Stimulated activated CD8-positive, alpha-beta memory T cell treated with anti-CD3 and anti-CD28 coated beads, Interleukin-12 subunit alpha, Interleukin-12 subunit beta, amount 100 ng/mL, for 24 hours (primary cell): Measurements from ENCODE around the gene KLHDC10.
"Not testable (repeated sequence)": the region's sequence is repeated elsewhere in the genome, so short reads cannot be mapped to it uniquely, and the experiment has no call there.

Source experiments
- DNase-seq: peaks from one replicate; pipeline ENCODE4 v3.0.0-alpha.2; 2020; ENCODE audit errors: extremely low read depth

Gene KLHDC10

GRCh38 chr7:130118294-130118693 is 48.0 kb downstream of the KLHDC10 start:
- DNase-seq, result no peak

- DNase-seq, result no peak
These were observed 48.5 kb downstream of the KLHDC10 start for GRCh38 chr7:130118801-130119200.

GRCh38 chr7:130123501-130123900 is 53.2 kb downstream of the KLHDC10 start:
- no peak for DNase-seq

- DNase-seq, result no peak
These were observed 54.4 kb downstream of the KLHDC10 start for GRCh38 chr7:130124711-130125110.

- not testable (repeated sequence) for DNase-seq
These were observed 56.5 kb downstream of the KLHDC10 start for GRCh38 chr7:130126840-130127239.

GRCh38 chr7:130127404-130127803 is 57.1 kb downstream of the KLHDC10 start:
- DNase-seq, result no peak

- DNase-seq, result no peak
These were observed 57.5 kb downstream of the KLHDC10 start for GRCh38 chr7:130127821-130128317.

- DNase-seq, result no peak
These were observed 58.7 kb downstream of the KLHDC10 start for GRCh38 chr7:130129011-130129411.

- no peak for DNase-seq
These were observed 61.0 kb downstream of the KLHDC10 start for GRCh38 chr7:130131191-130131834.

- DNase-seq, result no peak
These were observed 61.9 kb downstream of the KLHDC10 start for GRCh38 chr7:130131964-130132875.

- DNase-seq, result no peak
These were observed 62.9 kb downstream of the KLHDC10 start for GRCh38 chr7:130133029-130133782.

GRCh38 chr7:130134106-130134636 is 63.8 kb downstream of the KLHDC10 start:
- DNase-seq, result no peak

- DNase-seq, result no peak
These were observed 64.4 kb downstream of the KLHDC10 start for GRCh38 chr7:130134726-130135125.

GRCh38 chr7:130135208-130136205 is 65.2 kb downstream of the KLHDC10 start:
- DNase-seq, result no peak

GRCh38 chr7:130136579-130137167 is 66.3 kb downstream of the KLHDC10 start:
- no peak for DNase-seq

GRCh38 chr7:130137207-130137606 is 66.9 kb downstream of the KLHDC10 start:
- no peak for DNase-seq

GRCh38 chr7:130139193-130139960 is 69.0 kb downstream of the KLHDC10 start:
- no peak for DNase-seq

GRCh38 chr7:130140551-130141160 is 70.3 kb downstream of the KLHDC10 start:
- no peak for DNase-seq
